Measurements from ENCODE around the gene SP4.

SP4 gene

DNA sequence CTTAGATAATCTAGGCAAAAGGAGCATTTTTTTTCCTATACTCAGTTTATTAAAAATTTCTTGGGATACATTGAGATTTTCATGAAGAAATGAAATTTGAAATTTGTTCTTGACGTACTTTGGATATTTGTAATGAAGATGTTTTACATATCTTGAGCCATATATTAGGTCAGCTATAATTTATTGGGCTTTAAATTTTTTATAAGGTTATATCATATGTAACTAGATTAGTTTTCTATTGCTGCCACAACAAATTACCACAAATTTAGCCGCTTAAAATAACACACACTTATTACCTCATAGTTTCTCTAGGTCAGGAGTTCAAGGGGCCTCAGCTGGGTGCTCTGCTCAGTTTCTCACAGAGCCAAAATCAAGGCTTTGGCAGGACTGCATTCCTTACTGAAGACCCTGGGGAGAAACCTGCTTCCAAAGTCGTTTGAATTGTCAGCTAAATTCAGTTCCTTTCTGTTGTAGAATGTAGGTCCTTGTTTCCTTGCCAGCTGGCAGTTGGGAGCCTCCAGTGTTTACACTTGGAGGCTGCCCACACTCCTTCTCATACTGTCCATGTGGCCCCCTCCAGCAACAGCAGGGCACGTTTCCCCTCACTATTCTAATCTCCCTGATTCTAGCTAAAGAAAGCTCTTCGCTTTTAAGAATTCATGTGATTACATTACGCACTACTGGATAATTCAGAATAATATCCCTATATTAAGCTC lies 72.4 kb downstream of the SP4 start:
- Histone ChIP-seq H3K36me3 (ENCODE audit: low read length) (no peaks in the 10 kb centered on the region), H2AFZ (ENCODE audit: low read depth, low read length, severe bottlenecking) (no peak overlapping the region), H3K27me3 (ENCODE audit: low read length) (no peaks in the 10 kb centered on the region), H3K27ac (ENCODE audit: low read depth, low read length) (no peak overlapping the region), H3K4me2 (ENCODE audit: low read depth, low read length, poor library complexity, severe bottlenecking) (no peak overlapping the region), H3K9me2 (replicated peaks; ENCODE audit: insufficient read depth, low read length) (no peaks in the 10 kb centered on the region), H3F3A (ENCODE audit: insufficient read depth) (no peaks in the 10 kb centered on the region), H3K4me3 (ENCODE audit: insufficient read depth, low read length, poor library complexity, severe bottlenecking) (no peak overlapping the region), H3K79me2 (ENCODE audit: insufficient read depth, low read length) (no peaks in the 10 kb centered on the region), H3K9ac (ENCODE audit: low read length) (no peak overlapping the region), H3K9me3 (ENCODE audit: insufficient read depth, low read length) (no peaks in the 10 kb centered on the region), H4K20me1 (ENCODE audit: low read depth, low read length) (no peaks in the 10 kb centered on the region)
- TF ChIP-seq CTCF (IDR thresholded peaks at IDR 0.05; ENCODE audit: insufficient read depth, low read length, poor library complexity, severe bottlenecking) (no peak), EZH2phosphoT487 (conservative IDR thresholded peaks at IDR 0.05; ENCODE audit: low read length) (no peak)

DNA sequence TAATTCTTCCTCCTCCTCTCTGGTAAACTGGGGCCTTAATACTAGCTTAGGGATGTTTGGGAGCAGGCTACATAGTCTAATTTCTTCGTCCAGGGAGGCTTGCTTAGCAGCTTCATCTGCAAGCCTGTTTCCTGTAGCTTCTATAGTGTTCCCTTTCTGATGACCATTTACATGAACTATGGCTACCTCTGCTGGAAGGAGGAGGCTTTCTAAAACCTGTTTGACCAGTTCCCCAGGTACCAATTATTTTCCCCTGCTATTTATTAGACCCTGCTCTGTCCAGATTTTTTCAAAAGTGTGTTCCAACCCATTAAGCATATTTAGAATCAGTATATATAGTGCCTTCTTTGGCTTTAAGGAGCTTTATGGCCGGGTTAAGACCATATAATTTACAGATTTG lies 76.1 kb downstream of the SP4 start:
- Histone ChIP-seq H3K27me3 (ENCODE audit: low read length) (no peaks in the 10 kb centered on the region), H3F3A (ENCODE audit: insufficient read depth) (no peaks in the 10 kb centered on the region), H3K9me2 (replicated peaks; ENCODE audit: insufficient read depth, low read length) (no peaks in the 10 kb centered on the region), H3K9me3 (ENCODE audit: insufficient read depth, low read length) (0 out of 2 replicates have a peak, but pooled peaks cover under 1% of the 10 kb centered on the region), H3K27ac (ENCODE audit: low read depth, low read length) (no peak overlapping the region), H3K4me2 (ENCODE audit: low read depth, low read length, poor library complexity, severe bottlenecking) (no peak overlapping the region), H3K4me3 (ENCODE audit: insufficient read depth, low read length, poor library complexity, severe bottlenecking) (no peak overlapping the region), H3K79me2 (ENCODE audit: insufficient read depth, low read length) (no peaks in the 10 kb centered on the region), H3K36me3 (ENCODE audit: low read length) (peaks cover 1% of the 10 kb centered on the region; the same call in 1 of the 2 replicates), H4K20me1 (ENCODE audit: low read depth, low read length) (no peaks in the 10 kb centered on the region), H2AFZ (ENCODE audit: low read depth, low read length, severe bottlenecking) (no peak overlapping the region), H3K9ac (ENCODE audit: low read length) (no peak overlapping the region)
- TF ChIP-seq EZH2phosphoT487 (conservative IDR thresholded peaks at IDR 0.05; ENCODE audit: low read length) = no peak

GRCh38 chr7:21507627-21508343 lies 79.9 kb downstream of the SP4 start:
- no peak overlapping the region for H3K4me2 ChIP-seq (ENCODE audit: low read depth, low read length, poor library complexity, severe bottlenecking)
- peaks cover 12% of the 10 kb centered on the region; the same call in 1 of the 2 replicates for H3K36me3 ChIP-seq (ENCODE audit: low read length)
- no peak for TF ChIP-seq EZH2phosphoT487 (conservative IDR thresholded peaks at IDR 0.05; ENCODE audit: low read length)
- TF ChIP-seq CTCF (IDR thresholded peaks at IDR 0.05; ENCODE audit: insufficient read depth, low read length, poor library complexity, severe bottlenecking) = peak; percentile 57
- H4K20me1 ChIP-seq (ENCODE audit: low read depth, low read length) = no peaks in the 10 kb centered on the region
- no peak overlapping the region for H3K9ac ChIP-seq (ENCODE audit: low read length)
- H3K9me3 ChIP-seq (ENCODE audit: insufficient read depth, low read length) = 0 out of 2 replicates have a peak, but pooled peaks cover 6% of the 10 kb centered on the region
- no peaks in the 10 kb centered on the region for H3K79me2 ChIP-seq (ENCODE audit: insufficient read depth, low read length)
- H3K9me2 ChIP-seq (replicated peaks; ENCODE audit: insufficient read depth, low read length) = no peaks in the 10 kb centered on the region
- H3K27me3 ChIP-seq (ENCODE audit: low read length) = no peaks in the 10 kb centered on the region
- no peak overlapping the region for H3K27ac ChIP-seq (ENCODE audit: low read depth, low read length)
- no peak overlapping the region for H2AFZ ChIP-seq (ENCODE audit: low read depth, low read length, severe bottlenecking)
- H3K4me3 ChIP-seq (ENCODE audit: insufficient read depth, low read length, poor library complexity, severe bottlenecking) = no peak overlapping the region
- no peaks in the 10 kb centered on the region for H3F3A ChIP-seq (ENCODE audit: insufficient read depth)

DNA sequence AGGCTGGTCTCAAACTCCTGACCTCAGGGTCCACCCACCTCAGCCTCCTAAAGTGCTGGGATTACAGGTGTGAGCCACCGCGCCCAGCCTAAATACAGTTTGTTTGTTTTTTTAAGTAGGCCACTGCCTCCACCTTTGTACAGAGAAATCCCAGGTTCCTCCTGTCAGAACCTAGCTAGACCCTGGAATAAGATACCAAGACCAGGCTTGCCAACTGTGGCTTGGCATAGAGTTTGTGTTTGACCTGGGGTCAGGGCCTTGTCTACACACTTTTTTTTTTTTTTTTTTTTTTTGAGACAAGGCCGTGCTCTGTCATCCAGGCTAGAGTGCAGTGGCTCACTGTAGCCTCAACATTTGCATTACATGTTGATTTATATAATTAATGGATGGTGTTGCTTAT lies 80.7 kb downstream of the SP4 start:
- Histone ChIP-seq H3K36me3 (ENCODE audit: low read length) (peaks cover 12% of the 10 kb centered on the region; the same call in 1 of the 2 replicates), H3K9ac (ENCODE audit: low read length) (no peak overlapping the region), H3K9me2 (replicated peaks; ENCODE audit: insufficient read depth, low read length) (no peaks in the 10 kb centered on the region), H3K27ac (ENCODE audit: low read depth, low read length) (no peak overlapping the region), H3K4me2 (ENCODE audit: low read depth, low read length, poor library complexity, severe bottlenecking) (no peak overlapping the region), H3K4me3 (ENCODE audit: insufficient read depth, low read length, poor library complexity, severe bottlenecking) (no peak overlapping the region), H3F3A (ENCODE audit: insufficient read depth) (no peaks in the 10 kb centered on the region), H3K9me3 (ENCODE audit: insufficient read depth, low read length) (0 out of 2 replicates have a peak, but pooled peaks cover 6% of the 10 kb centered on the region), H4K20me1 (ENCODE audit: low read depth, low read length) (no peaks in the 10 kb centered on the region), H2AFZ (ENCODE audit: low read depth, low read length, severe bottlenecking) (no peak overlapping the region), H3K27me3 (ENCODE audit: low read length) (no peaks in the 10 kb centered on the region), H3K79me2 (ENCODE audit: insufficient read depth, low read length) (no peaks in the 10 kb centered on the region)
- TF ChIP-seq CTCF (IDR thresholded peaks at IDR 0.05; ENCODE audit: insufficient read depth, low read length, poor library complexity, severe bottlenecking) (no peak), EZH2phosphoT487 (conservative IDR thresholded peaks at IDR 0.05; ENCODE audit: low read length) (no peak)
